ENCODE measurements around the gene FGF11. TPM values are rescaled to one million over a fixed set of nuclear protein-coding genes. Genes with fewer than 3 reads are reported as not detected.
"Not testable (repeated sequence)": the region's sequence is repeated elsewhere in the genome, so short reads cannot be mapped to it uniquely, and the experiment has no call there.

FGF11 gene
- total RNA-seq, 1 donor from 2014 or later, result 4.8 TPM

- Mint-ChIP-seq H3K27ac (ENCODE audit: unreplicated experiment) (no peak overlapping the region), H3K27me3 (ENCODE audit: unreplicated experiment) (peaks cover 7% of the 10 kb centered on the region), H3K9me3 (ENCODE audit: unreplicated experiment) (peaks cover 3% of the 10 kb centered on the region), H3K4me1 (ENCODE audit: low read depth, unreplicated experiment) (no peaks in the 10 kb centered on the region), H3K4me3 (ENCODE audit: unreplicated experiment) (no peak overlapping the region), H3K36me3 (ENCODE audit: unreplicated experiment) (no peaks in the 10 kb centered on the region)
- TF ChIP-seq CTCF (IDR thresholded peaks at IDR 0.05; ENCODE audit: partially characterized antibody, unreplicated experiment), result no peak
- DNase-seq, result no peak
These were observed 28.2 kb downstream of the FGF11 start for GRCh38 chr17:7467498-7467897.

GRCh38 chr17:7468290-7468689, 29.0 kb downstream of the FGF11 start:
- TF ChIP-seq CTCF (IDR thresholded peaks at IDR 0.05; ENCODE audit: partially characterized antibody, unreplicated experiment), result no peak
- no peaks in the 10 kb centered on the region for H3K36me3 Mint-ChIP-seq (ENCODE audit: unreplicated experiment)
- H3K9me3 Mint-ChIP-seq (ENCODE audit: unreplicated experiment), result peaks cover 2% of the 10 kb centered on the region
- no peak overlapping the region for H3K27ac Mint-ChIP-seq (ENCODE audit: unreplicated experiment)
- no peaks in the 10 kb centered on the region for H3K4me1 Mint-ChIP-seq (ENCODE audit: low read depth, unreplicated experiment)
- H3K4me3 Mint-ChIP-seq (ENCODE audit: unreplicated experiment), result no peak overlapping the region
- DNase-seq, result no peak
- peaks cover 5% of the 10 kb centered on the region for H3K27me3 Mint-ChIP-seq (ENCODE audit: unreplicated experiment)

- Mint-ChIP-seq H3K4me1 (ENCODE audit: low read depth, unreplicated experiment) (no peaks in the 10 kb centered on the region), H3K9me3 (ENCODE audit: unreplicated experiment) (peaks cover 2% of the 10 kb centered on the region), H3K4me3 (ENCODE audit: unreplicated experiment) (no peak overlapping the region), H3K27me3 (ENCODE audit: unreplicated experiment) (peaks cover 5% of the 10 kb centered on the region), H3K36me3 (ENCODE audit: unreplicated experiment) (no peaks in the 10 kb centered on the region), H3K27ac (ENCODE audit: unreplicated experiment) (no peak overlapping the region)
- no peak for DNase-seq
- TF ChIP-seq CTCF (IDR thresholded peaks at IDR 0.05; ENCODE audit: partially characterized antibody, unreplicated experiment), result no peak
These were observed 29.6 kb downstream of the FGF11 start for GRCh38 chr17:7468804-7469389.

- not testable (repeated sequence) for DNase-seq; H3K36me3 Mint-ChIP-seq (ENCODE audit: unreplicated experiment); H3K27me3 Mint-ChIP-seq (ENCODE audit: unreplicated experiment); H3K4me3 Mint-ChIP-seq (ENCODE audit: unreplicated experiment); H3K27ac Mint-ChIP-seq (ENCODE audit: unreplicated experiment); H3K9me3 Mint-ChIP-seq (ENCODE audit: unreplicated experiment); H3K4me1 Mint-ChIP-seq (ENCODE audit: low read depth, unreplicated experiment)
These were observed 30.5 kb downstream of the FGF11 start for GRCh38 chr17:7469843-7470242.

- not testable (repeated sequence) for H3K27me3 Mint-ChIP-seq (ENCODE audit: unreplicated experiment); H3K9me3 Mint-ChIP-seq (ENCODE audit: unreplicated experiment); H3K36me3 Mint-ChIP-seq (ENCODE audit: unreplicated experiment); H3K27ac Mint-ChIP-seq (ENCODE audit: unreplicated experiment); DNase-seq; H3K4me1 Mint-ChIP-seq (ENCODE audit: low read depth, unreplicated experiment); H3K4me3 Mint-ChIP-seq (ENCODE audit: unreplicated experiment)
These were observed 31.2 kb downstream of the FGF11 start for GRCh38 chr17:7470457-7470973.

GRCh38 chr17:7471729-7472128, 32.4 kb downstream of the FGF11 start:
- DNase-seq, result no peak
- Mint-ChIP-seq H3K4me3 (ENCODE audit: unreplicated experiment) (no peak overlapping the region), H3K27ac (ENCODE audit: unreplicated experiment) (no peak overlapping the region), H3K4me1 (ENCODE audit: low read depth, unreplicated experiment) (peaks cover 3% of the 10 kb centered on the region), H3K9me3 (ENCODE audit: unreplicated experiment) (peaks cover 1% of the 10 kb centered on the region), H3K27me3 (ENCODE audit: unreplicated experiment) (peaks cover 4% of the 10 kb centered on the region), H3K36me3 (ENCODE audit: unreplicated experiment) (no peaks in the 10 kb centered on the region)
- no peak for TF ChIP-seq CTCF (IDR thresholded peaks at IDR 0.05; ENCODE audit: partially characterized antibody, unreplicated experiment)

- H3K27me3 Mint-ChIP-seq (ENCODE audit: unreplicated experiment); H3K9me3 Mint-ChIP-seq (ENCODE audit: unreplicated experiment); DNase-seq; H3K27ac Mint-ChIP-seq (ENCODE audit: unreplicated experiment); H3K36me3 Mint-ChIP-seq (ENCODE audit: unreplicated experiment); H3K4me3 Mint-ChIP-seq (ENCODE audit: unreplicated experiment): not testable (repeated sequence)
- H3K4me1 Mint-ChIP-seq (ENCODE audit: low read depth, unreplicated experiment), result peaks cover 14% of the 10 kb centered on the region
These were observed 35.5 kb downstream of the FGF11 start for GRCh38 chr17:7474767-7475166.

Data from glutamatergic neuron (in vitro differentiated cells).